Keratinocyte (primary cell): Measurements from ENCODE around the gene BNIP3. TPM values are rescaled to one million over a fixed set of nuclear protein-coding genes. Genes with fewer than 3 reads are reported as not detected.

ENCODE experiments used
- DNase-seq: peaks from one replicate; pipeline ENCODE4 v3.0.0-alpha.2; 2011; ENCODE audit warnings: low read depth, missing footprints, low spot score
- FAIRE-seq: peaks from 2 replicates; lab custom pipeline; 2011; peaks lifted over from hg19 to GRCh38; lab: Jason Lieb, UNC
- H2AFZ ChIP-seq: 2 replicates; pipeline ENCODE4 v1.6.0; 2012; ENCODE audit warnings: low read length, control low read depth, inconsistent platforms; ENCODE audit not compliant: control insufficient read depth
- H3K27ac ChIP-seq: 2 replicates; pipeline ENCODE4 v1.5.1; 2011; ENCODE audit warnings: low read length; ENCODE audit not compliant: control insufficient read depth, insufficient read depth
- H3K27me3 ChIP-seq: 3 replicates; pipeline ENCODE4 v1.6.0; 2011; ENCODE audit warnings: low read length; ENCODE audit not compliant: control insufficient read depth, insufficient read depth; ENCODE audit errors: extremely low read depth
- H3K36me3 ChIP-seq, 2 experiments: 2 replicates in 1 of 2; 3 replicates in 1 of 2; pipeline ENCODE4 v1.5.1; 2011; ENCODE audit warnings: low read length in 2 of 2, mild to moderate bottlenecking in 1 of 2; ENCODE audit not compliant: control insufficient read depth in 2 of 2, insufficient read depth in 2 of 2; ENCODE audit errors: extremely low read depth in 1 of 2
- H3K4me1 ChIP-seq: 3 replicates; pipeline ENCODE4 v1.5.1; 2011; ENCODE audit warnings: low read length; ENCODE audit not compliant: control insufficient read depth, insufficient read depth; ENCODE audit errors: extremely low read depth
- H3K4me2 ChIP-seq: 3 replicates; pipeline ENCODE4 v1.6.0; 2011; ENCODE audit warnings: low read depth, low read length; ENCODE audit not compliant: control insufficient read depth, insufficient read depth; ENCODE audit errors: extremely low read depth
- H3K4me3 ChIP-seq, 3 experiments: fragments of 200-600 bp in 1 of 3; sonication (generic) in 1 of 3; 2 replicates in 2 of 3; 3 replicates in 1 of 3; pipeline ENCODE4 v1.5.1; 2011 to 2016; ENCODE audit warnings: low read length in 3 of 3, mild to moderate bottlenecking in 3 of 3, control low read depth in 2 of 3, inconsistent platforms in 1 of 3, low read depth in 1 of 3, mixed read lengths in 1 of 3, mixed run types in 1 of 3, moderate library complexity in 1 of 3; ENCODE audit not compliant: control insufficient read depth in 2 of 3, insufficient read depth in 2 of 3; ENCODE audit errors: extremely low read depth in 1 of 3
- H3K79me2 ChIP-seq: 2 replicates; pipeline ENCODE4 v1.6.0; 2012; ENCODE audit warnings: low read length; ENCODE audit not compliant: control insufficient read depth, insufficient read depth
- H3K9ac ChIP-seq: 3 replicates; pipeline ENCODE4 v1.6.0; 2011; ENCODE audit warnings: low read length; ENCODE audit not compliant: control insufficient read depth, insufficient read depth; ENCODE audit errors: extremely low read depth
- H3K9me1 ChIP-seq: 3 replicates; pipeline ENCODE4 v1.6.0; 2011; ENCODE audit warnings: low read length; ENCODE audit not compliant: control insufficient read depth, insufficient read depth; ENCODE audit errors: extremely low read depth
- H3K9me3 ChIP-seq: 2 replicates; pipeline ENCODE4 v1.5.1; 2012; ENCODE audit warnings: low read depth, low read length; ENCODE audit not compliant: control insufficient read depth
- H4K20me1 ChIP-seq: 3 replicates; pipeline ENCODE4 v1.6.0; 2011; ENCODE audit warnings: low read length; ENCODE audit not compliant: control insufficient read depth, insufficient read depth; ENCODE audit errors: extremely low read depth
- CTCF ChIP-seq, 3 experiments: IDR thresholded peaks in 1 of 3; conservative IDR thresholded peaks in 1 of 3; optimal IDR thresholded peaks in 1 of 3; 2 replicates in 2 of 3; 3 replicates in 1 of 3; pipeline versions ENCODE3 to v1.5.1; 2011; ENCODE audit warnings: low read length in 3 of 3, mild to moderate bottlenecking in 3 of 3, moderate library complexity in 2 of 3, control low read depth in 1 of 3, inconsistent platforms in 1 of 3; ENCODE audit not compliant: insufficient read depth in 2 of 3; ENCODE audit errors: extremely low read depth in 1 of 3
- EZH2 ChIP-seq: IDR thresholded peaks from one replicate; pipeline ENCODE4 v1.6.1; 2012; ENCODE audit warnings: inconsistent platforms, mild to moderate bottlenecking, low read length, moderate library complexity
- dilution Hi-C: fragments of 300-500 bp; cut with MboI; formaldehyde crosslinking; loops from one replicate; pipeline ENCODE4 v1.7.0; 2020; ENCODE audit warnings: low sequenced_read_pairs; ENCODE audit not compliant: extremely low pct_ligation_motif_present
- polyA plus RNA-seq, 5 experiments: library from polyadenylated mRNA; depleted of rRNA in 3 of 5; stranded (reverse) in 3 of 5; stranded (forward) in 1 of 5; unstranded in 1 of 5; fragments of >200 nt; gene quantifications; 1 replicate in 1 of 5; 2 replicates in 3 of 5; 3 replicates in 1 of 5; pipeline versions ENCODE4 v1.2.1 to v1.2.3, GENCODE V29; 2011 to 2012; ENCODE audit warnings: missing spikeins in 2 of 5, low read depth in 1 of 5, low replicate concordance in 1 of 5

BNIP3 gene
- polyA plus RNA-seq, 1 donor (not counting 4 experiments of a cell fraction or from before 2014, with no cell fraction given), result 77.9 TPM

- FAIRE-seq, result peak; percentile 29
- H3K9ac ChIP-seq, result no peak overlapping the region
- no peak for DNase-seq
- H3K4me2 ChIP-seq, result no peak overlapping the region
- H3K27ac ChIP-seq, result no peak overlapping the region
- peaks cover 6% of the 10 kb centered on the region for H3K9me1 ChIP-seq
- H2AFZ ChIP-seq, result no peak overlapping the region
- no peaks in the 10 kb centered on the region for H3K9me3 ChIP-seq
- no peak overlapping the region for H3K4me3 ChIP-seq
- H3K27me3 ChIP-seq, result no peaks in the 10 kb centered on the region
- H3K36me3 ChIP-seq, result peaks cover 26 to 46% of the 10 kb centered on the region in 2 experiments
- H3K4me1 ChIP-seq, result peaks cover 39% of the 10 kb centered on the region
- dilution Hi-C loops, result no loop called here
- no peaks in the 10 kb centered on the region for H4K20me1 ChIP-seq
- H3K79me2 ChIP-seq, result peaks cover 21% of the 10 kb centered on the region
- no peak for TF ChIP-seq CTCF (optimal IDR thresholded peaks at IDR 0.05 in 1 of 3, IDR thresholded peaks at IDR 0.05 in 1 of 3, conservative IDR thresholded peaks at IDR 0.05 in 1 of 3; ENCODE audit: extremely low read depth in 1 of 3, insufficient read depth in 2 of 3, low read length in 3 of 3)
- no peak for TF ChIP-seq EZH2
Measured at GRCh38 chr10:131949041-131949862, 32.5 kb downstream of the BNIP3 start.

GRCh38 chr10:131948501-131948900 lies 33.2 kb downstream of the BNIP3 start:
- H3K4me2 ChIP-seq, result peak overlapping the region; percentile 40
- dilution Hi-C loops, result no loop called here
- H3K36me3 ChIP-seq, result peaks cover 22 to 46% of the 10 kb centered on the region in 2 experiments
- H3K79me2 ChIP-seq, result peaks cover 21% of the 10 kb centered on the region
- H3K27ac ChIP-seq, result no peak overlapping the region
- H3K4me3 ChIP-seq, result no peak overlapping the region
- peaks cover 6% of the 10 kb centered on the region for H3K9me1 ChIP-seq
- H3K9ac ChIP-seq, result no peak overlapping the region
- no peaks in the 10 kb centered on the region for H3K27me3 ChIP-seq
- H4K20me1 ChIP-seq, result no peaks in the 10 kb centered on the region
- H3K4me1 ChIP-seq, result peaks cover 39% of the 10 kb centered on the region
- no peak for TF ChIP-seq EZH2
- no peak for TF ChIP-seq CTCF (optimal IDR thresholded peaks at IDR 0.05 in 1 of 3, IDR thresholded peaks at IDR 0.05 in 1 of 3, conservative IDR thresholded peaks at IDR 0.05 in 1 of 3; ENCODE audit: extremely low read depth in 1 of 3, insufficient read depth in 2 of 3, low read length in 3 of 3)
- H3K9me3 ChIP-seq, result no peaks in the 10 kb centered on the region
- DNase-seq, result no peak
- FAIRE-seq, result peak; percentile 74
- no peak overlapping the region for H2AFZ ChIP-seq
